Suprapubic skin (tissue), 4 donors: ENCODE results near the gene CLIP4. TPM values are rescaled to one million over a fixed set of nuclear protein-coding genes. Genes with fewer than 3 reads are reported as not detected.

Experiments
- DNase-seq, 2 donors: peaks; one replicate each; pipeline ENCODE4 v3.0.0-alpha.2; 2019; ENCODE audit warnings: low spot score in 2 of 2
- H3K27ac ChIP-seq: fragments of 200-600 bp; sonication (generic); one replicate; pipeline ENCODE4 v1.5.1; 2019
- H3K27me3 ChIP-seq: fragments of 200-600 bp; sonication (generic); one replicate; pipeline ENCODE4 v1.5.1; 2019
- H3K36me3 ChIP-seq: fragments of 200-600 bp; sonication (generic); one replicate; pipeline ENCODE4 v1.5.1; 2019
- H3K4me1 ChIP-seq: fragments of 200-600 bp; sonication (generic); one replicate; pipeline ENCODE4 v1.5.1; 2019
- H3K4me3 ChIP-seq: fragments of 200-600 bp; sonication (generic); one replicate; pipeline ENCODE4 v1.5.1; 2019; ENCODE audit warnings: mild to moderate bottlenecking
- H3K9me3 ChIP-seq: fragments of 200-600 bp; sonication (generic); one replicate; pipeline ENCODE4 v1.5.1; 2019
- EP300 ChIP-seq: sonication (generic); formaldehyde crosslinking; IDR thresholded peaks from one replicate; pipeline ENCODE4 v1.6.1; 2017; ENCODE audit warnings: antibody characterized with exemption
- POLR2A ChIP-seq, 2 donors: fragments of 450-650 bp; IDR thresholded peaks; one replicate each; pipeline ENCODE4 v1.6.1; 2017; ENCODE audit warnings: antibody characterized with exemption in 2 of 2, mild to moderate bottlenecking in 2 of 2, moderate library complexity in 2 of 2
- POLR2AphosphoS5 ChIP-seq, 3 donors: sonication (generic); formaldehyde crosslinking; IDR thresholded peaks; one replicate each; pipeline ENCODE4 v1.6.1; 2017; ENCODE audit warnings: antibody characterized with exemption in 3 of 3
- WGBS: methylation state at CpG from one replicate; pipeline ENCODE4 v1.1.5; 2018; 5-methylcytosine and 5-hydroxymethylcytosine counted together
- total RNA-seq, 4 donors: library from RNA; depleted of rRNA; stranded (reverse); fragments of >200 nt; gene quantifications; one replicate each; pipeline ENCODE4 v1.1.0, GENCODE V29; 2016
- TF ChIP-seq, protein P1 (sequence below), 2 donors: fragments of 200-600 bp in 1 of 2; fragments of 450-650 bp in 1 of 2; sonication (generic) in 1 of 2; IDR thresholded peaks; one replicate each; pipeline ENCODE4 v1.5.1; 2016 to 2019; ENCODE audit warnings: antibody characterized with exemption in 2 of 2, mild to moderate bottlenecking in 1 of 2, moderate library complexity in 1 of 2

Gene CLIP4
- total RNA-seq, 4 donors from 2014 or later, result 61.9 to 173 (median 67.4) TPM

DNA sequence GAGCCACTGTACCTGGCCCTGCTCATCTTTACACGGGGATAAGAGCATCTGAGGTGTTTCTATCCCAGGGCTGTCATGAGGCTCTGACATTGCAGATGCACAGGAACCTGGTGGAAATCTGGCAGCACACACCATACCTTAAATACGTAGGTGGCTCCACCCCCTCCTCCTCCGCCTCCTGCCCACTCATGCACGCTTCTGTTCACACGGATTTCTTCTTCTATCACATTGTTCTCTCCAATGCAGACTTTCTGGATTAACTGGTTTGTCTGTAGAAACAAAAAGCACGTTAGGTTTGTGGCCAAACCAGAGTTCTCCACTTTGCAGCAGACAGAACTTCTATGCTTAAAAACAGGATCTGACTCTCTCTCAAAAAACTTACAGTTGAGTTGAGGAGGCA is 118.2 kb downstream of the CLIP4 start:
- H3K9me3 ChIP-seq, result no peaks in the 10 kb centered on the region
- H3K4me3 ChIP-seq, result no peak overlapping the region

GRCh38 chr2:29235411-29235810 is 120.2 kb downstream of the CLIP4 start:
- Histone ChIP-seq H3K36me3 (no peaks in the 10 kb centered on the region), H3K4me1 (peaks cover 6% of the 10 kb centered on the region), H3K27ac (no peak overlapping the region), H3K4me3 (no peak overlapping the region), H3K9me3 (no peaks in the 10 kb centered on the region), H3K27me3 (peaks cover 13% of the 10 kb centered on the region)
- TF ChIP-seq POLR2AphosphoS5 (IDR thresholded peaks at IDR 0.05) (no peak), EP300 (no peak), POLR2A (IDR thresholded peaks at IDR 0.05) (no peak)
- TF ChIP-seq, protein P1, sequence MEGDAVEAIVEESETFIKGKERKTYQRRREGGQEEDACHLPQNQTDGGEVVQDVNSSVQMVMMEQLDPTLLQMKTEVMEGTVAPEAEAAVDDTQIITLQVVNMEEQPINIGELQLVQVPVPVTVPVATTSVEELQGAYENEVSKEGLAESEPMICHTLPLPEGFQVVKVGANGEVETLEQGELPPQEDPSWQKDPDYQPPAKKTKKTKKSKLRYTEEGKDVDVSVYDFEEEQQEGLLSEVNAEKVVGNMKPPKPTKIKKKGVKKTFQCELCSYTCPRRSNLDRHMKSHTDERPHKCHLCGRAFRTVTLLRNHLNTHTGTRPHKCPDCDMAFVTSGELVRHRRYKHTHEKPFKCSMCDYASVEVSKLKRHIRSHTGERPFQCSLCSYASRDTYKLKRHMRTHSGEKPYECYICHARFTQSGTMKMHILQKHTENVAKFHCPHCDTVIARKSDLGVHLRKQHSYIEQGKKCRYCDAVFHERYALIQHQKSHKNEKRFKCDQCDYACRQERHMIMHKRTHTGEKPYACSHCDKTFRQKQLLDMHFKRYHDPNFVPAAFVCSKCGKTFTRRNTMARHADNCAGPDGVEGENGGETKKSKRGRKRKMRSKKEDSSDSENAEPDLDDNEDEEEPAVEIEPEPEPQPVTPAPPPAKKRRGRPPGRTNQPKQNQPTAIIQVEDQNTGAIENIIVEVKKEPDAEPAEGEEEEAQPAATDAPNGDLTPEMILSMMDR (IDR thresholded peaks at IDR 0.05), result no peak
- peak; percentile 38 to 43 for DNase-seq
- 58% methylated on average over 3 of the region's 3 CpGs for whole genome bisulfite sequencing

More for the DNA sequence above, 118.2 kb downstream of the CLIP4 start:
- peaks cover 22% of the 10 kb centered on the region for H3K27me3 ChIP-seq
- peak overlapping the region; percentile 34 for H3K27ac ChIP-seq
- no peaks in the 10 kb centered on the region for H3K36me3 ChIP-seq
- peaks cover 11% of the 10 kb centered on the region for H3K4me1 ChIP-seq
- TF ChIP-seq POLR2AphosphoS5 (IDR thresholded peaks at IDR 0.05), result no peak
- no peak for TF ChIP-seq EP300
- TF ChIP-seq, protein P1 (IDR thresholded peaks at IDR 0.05), result no peak
- TF ChIP-seq POLR2A (IDR thresholded peaks at IDR 0.05), result no peak
- 42% methylated on average over 6 of the region's 6 CpGs for WGBS
- DNase-seq, result peak in 1 of 2 donors; percentile 58

DNA sequence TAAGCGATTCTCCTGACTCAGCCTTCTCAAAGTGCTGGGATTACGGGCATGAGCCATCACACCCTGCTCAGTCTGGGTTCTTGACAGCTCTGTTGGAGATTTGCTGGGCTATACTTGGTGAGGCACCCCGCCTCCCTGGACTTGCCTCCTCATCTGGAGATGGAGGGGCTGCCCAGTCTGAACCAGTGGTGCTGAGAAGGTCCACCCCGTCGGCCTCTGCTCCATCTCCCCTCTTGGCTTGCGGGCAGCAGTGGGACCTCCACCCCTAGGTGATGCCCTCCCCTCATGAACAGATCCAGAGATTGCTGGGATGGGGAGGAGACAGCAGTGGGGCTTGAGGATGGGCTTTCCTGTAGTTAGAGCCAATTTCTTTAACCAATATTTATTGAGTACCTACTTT is 120.9 kb downstream of the CLIP4 start:
- WGBS, result 94% methylated on average over 5 of the region's 6 CpGs
- DNase-seq, result peak in 1 of 2 donors; percentile 43
- peaks cover 6% of the 10 kb centered on the region for H3K4me1 ChIP-seq
- H3K27me3 ChIP-seq, result peaks cover 13% of the 10 kb centered on the region
- H3K27ac ChIP-seq, result no peak overlapping the region
- H3K4me3 ChIP-seq, result no peak overlapping the region
- H3K36me3 ChIP-seq, result no peaks in the 10 kb centered on the region
- no peaks in the 10 kb centered on the region for H3K9me3 ChIP-seq
- no peak for TF ChIP-seq EP300
- no peak for TF ChIP-seq POLR2AphosphoS5 (IDR thresholded peaks at IDR 0.05)
- TF ChIP-seq POLR2A (IDR thresholded peaks at IDR 0.05), result no peak
- TF ChIP-seq, protein P1 (IDR thresholded peaks at IDR 0.05), result no peak

DNA sequence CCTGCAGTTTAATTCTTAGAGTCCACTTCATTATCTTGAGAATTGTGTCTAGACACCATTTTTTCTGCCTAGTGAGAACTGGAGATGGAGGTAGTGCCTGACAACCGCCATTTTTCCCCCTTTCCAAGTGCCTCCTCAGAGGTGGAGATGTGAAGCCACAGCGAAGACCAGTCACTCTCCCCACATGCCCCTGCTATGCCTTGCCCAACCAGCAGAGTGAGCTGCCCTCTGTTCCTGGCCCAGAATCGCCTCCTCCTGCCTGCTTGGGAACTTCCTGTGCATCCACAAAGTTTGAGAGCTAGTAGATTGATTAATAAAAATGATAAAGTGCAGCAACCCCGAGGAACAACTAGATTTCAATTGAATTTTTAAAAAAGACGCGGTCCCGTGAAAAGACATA is 123.3 kb downstream of the CLIP4 start:
- TF ChIP-seq POLR2A (IDR thresholded peaks at IDR 0.05), result no peak
- TF ChIP-seq, protein P1 (IDR thresholded peaks at IDR 0.05), result peak in 1 of 2 donors; percentile 51
- H3K36me3 ChIP-seq, result no peaks in the 10 kb centered on the region
- H3K27ac ChIP-seq, result no peak overlapping the region
- peaks cover 13% of the 10 kb centered on the region for H3K27me3 ChIP-seq
- H3K4me3 ChIP-seq, result no peak overlapping the region
- peaks cover 6% of the 10 kb centered on the region for H3K4me1 ChIP-seq
- 71% methylated on average over 7 of the region's 7 CpGs for WGBS
- peak in 1 of 2 donors; percentile 49 for DNase-seq
- H3K9me3 ChIP-seq, result no peaks in the 10 kb centered on the region

Other genes starting within 250 kb of the CLIP4 start
- gene TRMT61B, start 245.1 kb upstream of the CLIP4 start, total RNA-seq, result 10 to 100 TPM in 3 of 4 donors, 1 to 10 TPM in 1; 9.4 to 14.5 (median 10.8) TPM
- gene WDR43, start 220.7 kb upstream of the CLIP4 start, total RNA-seq, result 10 to 100 TPM; 49.3 to 92.5 (median 62.2) TPM
- gene TOGARAM2, start 134.1 kb upstream of the CLIP4 start, total RNA-seq, result 1 to 10 TPM in 2 of 4 donors, under 1 TPM in 2; 0.08 to 4.9 (median 1.4) TPM
- gene PCARE, start 40.9 kb upstream of the CLIP4 start, total RNA-seq, result under 1 TPM; 0.04 to 0.34 (median 0.14) TPM